ENCODE results near the gene CORIN.

GRCh38 chr4:47762376-47763266, 75.2 kb downstream of the CORIN start:
- TF ChIP-seq SP1 (IDR thresholded peaks at IDR 0.05) (no peak), FOXK2 (IDR thresholded peaks at IDR 0.05) (no peak), SUZ12 (IDR thresholded peaks at IDR 0.05) (no peak), ELF4 (IDR thresholded peaks at IDR 0.05) (no peak), ZNF384 (IDR thresholded peaks at IDR 0.05) (no peak), BHLHE40 (IDR thresholded peaks at IDR 0.05; ENCODE audit: borderline replicate concordance) (no peak), CTBP1 (IDR thresholded peaks at IDR 0.05; ENCODE audit: borderline replicate concordance) (no peak), TARDBP (IDR thresholded peaks at IDR 0.05) (no peak), HDGF (IDR thresholded peaks at IDR 0.05; ENCODE audit: borderline replicate concordance) (no peak), FOXM1 (IDR thresholded peaks at IDR 0.05; ENCODE audit: borderline replicate concordance) (no peak), NFRKB (IDR thresholded peaks at IDR 0.05) (no peak)

All from HEK293T (cell line).